ENCODE data around the gene IFNAR1. TPM values are rescaled to one million over a fixed set of nuclear protein-coding genes. Genes with fewer than 3 reads are reported as not detected.
"Not testable (repeated sequence)": the region's sequence is repeated elsewhere in the genome, so short reads cannot be mapped to it uniquely, and the experiment has no call there.

The IFNAR1 gene
- total and polyA plus RNA-seq, 4 donors: 32.5 to 63.7 (median 43.7) TPM

DNA sequence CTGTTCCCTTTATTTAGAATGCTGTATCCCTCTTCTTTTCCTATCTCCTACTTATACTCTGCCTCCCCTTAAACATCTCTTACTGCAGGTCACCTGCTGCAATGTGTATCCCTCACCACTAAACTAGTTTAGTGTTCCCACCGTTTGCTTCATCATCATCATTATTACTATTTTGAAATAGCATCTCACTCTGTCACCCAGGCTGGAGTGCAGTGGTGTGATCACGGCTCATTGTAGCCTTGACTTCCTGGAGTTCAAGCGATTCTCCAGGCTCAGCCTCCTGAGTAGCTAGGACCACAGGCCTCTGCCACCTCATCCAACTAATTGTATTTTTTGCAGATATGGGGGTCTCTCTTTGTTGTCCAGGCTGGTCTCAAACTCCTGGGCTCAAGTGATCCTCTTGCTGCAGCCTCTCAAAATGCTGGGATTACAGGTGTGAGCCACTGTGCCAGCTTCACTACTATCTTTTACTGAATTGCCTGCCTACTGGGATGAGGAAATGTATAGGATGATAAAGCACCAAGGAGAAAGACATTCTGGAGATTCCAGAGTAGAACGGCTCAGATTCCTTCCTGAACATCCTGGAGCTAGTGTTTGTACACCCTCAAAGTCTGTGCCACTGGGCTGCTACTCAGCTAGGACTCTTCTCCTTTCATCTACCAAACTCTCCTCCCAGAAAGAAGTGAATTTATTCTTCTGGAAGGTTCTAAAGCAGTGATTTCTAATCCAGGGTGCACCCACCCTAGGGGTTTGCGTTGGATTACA lies 8.6 kb upstream of the IFNAR1 start:
- Histone ChIP-seq H3K36me3 (ENCODE audit: control insufficient read depth, insufficient read depth, low read length) (no peaks in the 10 kb centered on the region), H3K27ac (ENCODE audit: low read depth, low read length) (no peak overlapping the region), H3K4me1 (ENCODE audit: control insufficient read depth, insufficient read depth, low read length) (no peaks in the 10 kb centered on the region), H3K9me3 (ENCODE audit: control insufficient read depth, insufficient read depth, low read length) (peaks cover 3% of the 10 kb centered on the region), H3K27me3 (ENCODE audit: control insufficient read depth, insufficient read depth, low read length) (no peaks in the 10 kb centered on the region), H3K4me3 (ENCODE audit: low read depth, low read length) (no peak overlapping the region)
- 93% methylated on average over 2 of the region's 5 CpGs for WGBS (ENCODE audit: insufficient coverage)
- DNase-seq (ENCODE audit: low read depth in 4 of 6, low spot score in 6 of 6): no peak

DNA sequence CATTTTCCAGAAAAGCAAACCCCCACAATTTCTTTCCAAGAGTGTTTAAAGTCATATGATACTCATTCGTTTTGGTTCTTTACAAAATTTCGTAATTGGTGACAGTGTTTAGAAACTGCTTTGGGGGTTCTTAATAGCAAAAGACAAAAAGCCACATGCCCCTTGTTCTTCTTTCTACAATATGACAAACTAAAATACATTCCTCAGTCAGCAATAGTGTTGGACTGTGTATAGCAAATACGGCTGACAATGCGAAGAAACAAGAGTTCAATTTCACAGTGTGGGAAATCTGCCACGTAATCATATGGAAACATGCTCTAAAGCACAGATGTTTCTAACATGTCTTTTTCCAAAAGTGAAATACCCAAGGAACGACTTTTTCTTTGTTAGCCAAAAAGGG lies 7.6 kb upstream of the IFNAR1 start:
- 77% methylated on average over 3 of the region's 6 CpGs for WGBS (ENCODE audit: insufficient coverage)
- Histone ChIP-seq H3K4me1 (ENCODE audit: control insufficient read depth, insufficient read depth, low read length) (no peaks in the 10 kb centered on the region), H3K9me3 (ENCODE audit: control insufficient read depth, insufficient read depth, low read length) (peaks cover 3% of the 10 kb centered on the region), H3K27me3 (ENCODE audit: control insufficient read depth, insufficient read depth, low read length) (no peaks in the 10 kb centered on the region), H3K27ac (ENCODE audit: low read depth, low read length) (no peak overlapping the region), H3K36me3 (ENCODE audit: control insufficient read depth, insufficient read depth, low read length) (no peaks in the 10 kb centered on the region), H3K4me3 (ENCODE audit: low read depth, low read length) (no peak overlapping the region)
- no peak for DNase-seq (ENCODE audit: low read depth in 4 of 6, low spot score in 6 of 6)

DNA sequence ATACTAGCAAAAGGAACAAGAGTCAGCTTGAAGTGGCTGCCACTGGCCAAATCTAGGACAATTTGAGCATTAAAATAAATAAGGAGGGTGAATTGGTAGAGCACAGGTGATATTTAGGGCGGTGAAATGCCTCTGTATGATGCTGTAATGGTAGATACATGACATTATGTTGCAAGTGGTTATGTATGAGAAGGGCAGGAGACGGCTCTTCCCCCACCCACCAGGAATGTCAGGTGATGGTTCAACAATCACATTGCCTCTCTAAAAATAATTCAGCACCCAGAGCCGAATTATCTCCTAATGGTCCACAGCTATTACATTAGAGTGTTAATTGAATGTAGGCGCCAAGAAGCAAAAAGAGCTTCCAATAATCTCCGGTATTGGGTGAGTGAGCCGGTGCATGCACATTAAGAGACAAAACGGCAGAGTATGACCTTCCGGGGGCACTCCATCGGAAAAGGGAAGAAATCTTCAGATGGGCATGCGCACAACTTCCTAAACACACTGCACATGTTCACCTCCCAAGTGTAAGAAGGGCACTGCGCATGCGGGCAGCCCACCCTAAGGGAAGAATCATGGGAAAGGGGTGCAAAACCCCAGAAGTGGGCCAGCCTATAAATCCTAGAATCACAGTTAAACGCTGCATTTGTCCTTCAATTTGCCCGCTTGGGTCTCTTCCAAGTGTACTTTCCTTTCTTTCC lies 6.8 kb upstream of the IFNAR1 start:
- Histone ChIP-seq H3K4me1 (ENCODE audit: control insufficient read depth, insufficient read depth, low read length) (no peaks in the 10 kb centered on the region), H3K9me3 (ENCODE audit: control insufficient read depth, insufficient read depth, low read length) (peaks cover 3% of the 10 kb centered on the region), H3K27me3 (ENCODE audit: control insufficient read depth, insufficient read depth, low read length) (no peaks in the 10 kb centered on the region), H3K36me3 (ENCODE audit: control insufficient read depth, insufficient read depth, low read length) (no peaks in the 10 kb centered on the region), H3K27ac (ENCODE audit: low read depth, low read length) (no peak overlapping the region), H3K4me3 (ENCODE audit: low read depth, low read length) (no peak overlapping the region)
- WGBS (ENCODE audit: insufficient coverage): 81% methylated on average over 5 of the region's 14 CpGs
- DNase-seq (ENCODE audit: low read depth in 4 of 6, low spot score in 6 of 6): peak in 1 of 6 donors; percentile 41

DNA sequence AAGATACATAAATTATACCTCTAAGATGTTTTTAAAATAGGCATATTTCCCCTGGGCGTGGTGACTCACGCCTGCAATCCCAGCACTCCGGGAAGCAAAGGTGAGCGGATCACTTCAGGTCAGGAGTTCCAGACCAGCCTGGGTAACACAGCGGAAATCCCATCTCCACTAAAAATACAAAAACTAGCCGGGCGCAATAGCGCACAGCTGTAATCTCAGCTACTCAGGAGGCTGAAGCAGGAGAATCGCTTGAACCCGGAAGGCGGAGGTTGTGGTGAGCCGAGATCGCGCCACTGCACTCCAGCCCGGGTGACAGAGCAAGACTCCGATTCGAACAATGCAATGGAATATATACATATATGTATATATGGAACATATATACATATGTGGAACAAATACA lies 3.8 kb upstream of the IFNAR1 start:
- not testable (repeated sequence) for H3K9me3 ChIP-seq (ENCODE audit: control insufficient read depth, insufficient read depth, low read length); H3K4me1 ChIP-seq (ENCODE audit: control insufficient read depth, insufficient read depth, low read length); DNase-seq (ENCODE audit: low read depth in 4 of 6, low spot score in 6 of 6); H3K27me3 ChIP-seq (ENCODE audit: control insufficient read depth, insufficient read depth, low read length); H3K27ac ChIP-seq (ENCODE audit: low read depth, low read length); H3K4me3 ChIP-seq (ENCODE audit: low read depth, low read length); H3K36me3 ChIP-seq (ENCODE audit: control insufficient read depth, insufficient read depth, low read length)
- WGBS (ENCODE audit: insufficient coverage): 90% methylated on average over 9 of the region's 17 CpGs

DNA sequence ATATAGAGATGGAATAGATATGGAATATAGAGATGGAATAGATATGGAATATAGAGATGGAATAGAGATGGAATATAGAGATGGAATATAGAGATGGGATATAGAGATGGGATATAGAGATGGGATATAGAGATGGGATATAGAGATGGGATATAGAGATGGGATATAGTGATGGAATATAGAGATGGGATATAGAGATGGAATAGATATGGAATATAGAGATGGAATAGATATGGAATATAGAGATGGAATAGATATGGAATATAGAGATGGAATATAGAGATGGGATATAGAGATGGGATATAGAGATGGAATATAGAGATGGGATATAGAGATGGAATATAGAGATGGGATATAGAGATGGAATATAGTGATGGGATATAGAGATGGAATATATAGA lies 1.2 kb upstream of the IFNAR1 start:
- H3K9me3 ChIP-seq (ENCODE audit: control insufficient read depth, insufficient read depth, low read length); H3K27me3 ChIP-seq (ENCODE audit: control insufficient read depth, insufficient read depth, low read length); DNase-seq (ENCODE audit: low read depth in 4 of 6, low spot score in 6 of 6); H3K4me1 ChIP-seq (ENCODE audit: control insufficient read depth, insufficient read depth, low read length); H3K36me3 ChIP-seq (ENCODE audit: control insufficient read depth, insufficient read depth, low read length): not testable (repeated sequence)
- peak overlapping the region; percentile 99 for H3K27ac ChIP-seq (ENCODE audit: low read depth, low read length)
- peak overlapping the region; percentile 74 for H3K4me3 ChIP-seq (ENCODE audit: low read depth, low read length)

DNA sequence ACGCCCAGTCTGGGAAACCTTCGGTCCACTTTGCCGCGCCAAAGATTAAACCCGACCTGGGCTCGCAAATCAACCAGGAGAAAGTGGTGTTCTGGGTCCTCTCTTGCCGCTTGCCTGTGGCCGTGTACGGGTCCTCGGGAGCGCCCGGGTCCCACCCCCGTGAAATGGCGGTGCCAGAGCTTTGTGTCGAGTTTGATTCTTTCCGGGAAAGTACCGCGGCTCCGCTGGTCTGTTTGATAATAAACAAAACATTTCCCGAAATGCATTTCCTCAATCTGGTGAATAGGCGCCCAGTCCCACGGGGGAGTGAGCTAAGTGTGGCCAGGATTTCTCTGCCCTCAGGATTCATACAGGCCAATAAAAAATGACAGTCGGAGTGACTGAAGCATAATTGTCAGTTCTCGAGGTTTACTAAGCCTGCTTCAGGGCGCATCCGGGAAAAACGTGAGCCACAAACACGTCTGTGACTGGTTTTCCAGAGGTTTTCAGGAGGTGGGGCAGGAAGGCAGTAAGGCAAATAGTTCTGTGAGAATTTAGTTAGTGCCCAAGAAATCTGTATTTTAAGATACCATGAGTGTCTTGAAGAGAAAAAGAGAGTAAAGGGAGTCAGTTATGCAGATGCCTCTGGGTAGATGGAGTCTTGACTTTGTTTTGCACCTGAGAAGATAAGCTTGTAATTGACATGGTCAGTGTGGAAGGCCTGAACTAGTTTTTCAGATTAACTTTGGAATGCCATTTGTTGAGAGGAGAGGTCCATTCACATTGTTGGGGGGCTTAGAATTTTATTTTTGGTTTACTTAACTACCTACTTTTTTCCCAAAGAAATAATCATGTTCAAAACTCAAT lies 675 bp downstream of the IFNAR1 start:
- DNase-seq (ENCODE audit: low read depth in 4 of 6, low spot score in 6 of 6): peak; percentile 17 to 85 (median 51)
- H3K27ac ChIP-seq (ENCODE audit: low read depth, low read length): peak overlapping the region; percentile 99
- H3K27me3 ChIP-seq (ENCODE audit: control insufficient read depth, insufficient read depth, low read length): no peaks in the 10 kb centered on the region
- H3K9me3 ChIP-seq (ENCODE audit: control insufficient read depth, insufficient read depth, low read length): no peaks in the 10 kb centered on the region
- WGBS (ENCODE audit: insufficient coverage): under 1% methylated on average over 22 of the region's 28 CpGs
- H3K36me3 ChIP-seq (ENCODE audit: control insufficient read depth, insufficient read depth, low read length): no peaks in the 10 kb centered on the region
- H3K4me3 ChIP-seq (ENCODE audit: low read depth, low read length): peak overlapping the region; percentile 74
- H3K4me1 ChIP-seq (ENCODE audit: control insufficient read depth, insufficient read depth, low read length): peaks cover 4% of the 10 kb centered on the region

DNA sequence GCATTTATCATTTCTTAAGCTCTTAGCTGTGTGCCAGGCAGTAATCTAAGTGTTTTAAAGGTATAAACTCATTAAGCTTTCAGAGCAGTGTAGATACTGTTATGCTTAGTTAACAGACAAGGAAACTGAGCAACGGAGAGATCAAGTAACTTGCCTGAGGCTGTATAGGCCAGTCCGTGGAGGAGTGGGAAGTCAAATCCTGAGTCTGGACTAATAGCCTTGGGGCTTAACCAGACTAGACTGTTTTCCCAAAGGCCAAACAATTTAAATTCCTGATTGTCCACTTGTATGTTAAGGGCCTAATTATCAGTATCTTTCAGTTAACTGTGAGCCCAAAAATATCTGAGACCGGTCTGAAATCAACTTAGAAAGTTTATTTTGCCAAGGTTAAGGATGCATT lies 2.6 kb downstream of the IFNAR1 start:
- Histone ChIP-seq H3K4me1 (ENCODE audit: control insufficient read depth, insufficient read depth, low read length) (peaks cover 4% of the 10 kb centered on the region), H3K27ac (ENCODE audit: low read depth, low read length) (no peak overlapping the region), H3K9me3 (ENCODE audit: control insufficient read depth, insufficient read depth, low read length) (no peaks in the 10 kb centered on the region), H3K36me3 (ENCODE audit: control insufficient read depth, insufficient read depth, low read length) (peaks cover 4% of the 10 kb centered on the region), H3K27me3 (ENCODE audit: control insufficient read depth, insufficient read depth, low read length) (no peaks in the 10 kb centered on the region), H3K4me3 (ENCODE audit: low read depth, low read length) (no peak overlapping the region)
- WGBS (ENCODE audit: insufficient coverage): 100% methylated on average over 3 of the region's 3 CpGs
- no peak for DNase-seq (ENCODE audit: low read depth in 4 of 6, low spot score in 6 of 6)

DNA sequence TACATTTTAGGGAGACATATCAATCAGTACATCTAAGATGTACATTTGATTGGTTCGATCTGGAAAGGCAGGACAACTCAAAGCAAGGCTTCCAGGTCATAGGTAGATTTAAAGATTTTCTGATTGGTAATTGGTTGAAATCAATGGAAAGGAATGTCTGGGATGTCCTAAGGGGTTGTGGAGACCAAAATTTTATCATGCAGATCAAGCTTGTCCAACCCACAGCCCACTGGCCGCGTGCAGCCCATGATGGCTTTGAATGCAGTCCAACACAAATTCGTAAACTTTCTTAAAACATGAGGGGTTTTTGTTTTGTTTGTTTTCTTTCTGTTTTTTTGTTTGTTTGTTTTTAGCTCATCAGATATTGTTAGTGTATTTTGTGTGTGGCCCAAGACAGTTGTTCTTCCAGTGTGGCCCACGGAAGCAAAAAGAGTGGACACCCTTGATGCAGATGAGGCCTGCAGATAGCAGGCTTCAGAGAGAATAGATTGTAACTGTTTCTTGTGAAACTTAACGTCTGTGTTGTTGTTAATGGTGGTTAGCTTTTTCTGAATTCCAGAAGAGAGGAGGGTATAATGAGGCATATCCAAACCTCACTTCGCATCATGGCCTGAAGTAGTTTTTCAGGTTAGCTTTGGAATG lies 3.1 kb downstream of the IFNAR1 start:
- H3K27me3 ChIP-seq (ENCODE audit: control insufficient read depth, insufficient read depth, low read length): no peaks in the 10 kb centered on the region
- no peak for DNase-seq (ENCODE audit: low read depth in 4 of 6, low spot score in 6 of 6)
- H3K36me3 ChIP-seq (ENCODE audit: control insufficient read depth, insufficient read depth, low read length): peaks cover 4% of the 10 kb centered on the region
- H3K4me1 ChIP-seq (ENCODE audit: control insufficient read depth, insufficient read depth, low read length): peaks cover 4% of the 10 kb centered on the region
- H3K9me3 ChIP-seq (ENCODE audit: control insufficient read depth, insufficient read depth, low read length): peaks cover 1% of the 10 kb centered on the region
- H3K4me3 ChIP-seq (ENCODE audit: low read depth, low read length): no peak overlapping the region
- H3K27ac ChIP-seq (ENCODE audit: low read depth, low read length): no peak overlapping the region
- 88% methylated on average over 2 of the region's 7 CpGs for whole genome bisulfite sequencing (ENCODE audit: insufficient coverage)

DNA sequence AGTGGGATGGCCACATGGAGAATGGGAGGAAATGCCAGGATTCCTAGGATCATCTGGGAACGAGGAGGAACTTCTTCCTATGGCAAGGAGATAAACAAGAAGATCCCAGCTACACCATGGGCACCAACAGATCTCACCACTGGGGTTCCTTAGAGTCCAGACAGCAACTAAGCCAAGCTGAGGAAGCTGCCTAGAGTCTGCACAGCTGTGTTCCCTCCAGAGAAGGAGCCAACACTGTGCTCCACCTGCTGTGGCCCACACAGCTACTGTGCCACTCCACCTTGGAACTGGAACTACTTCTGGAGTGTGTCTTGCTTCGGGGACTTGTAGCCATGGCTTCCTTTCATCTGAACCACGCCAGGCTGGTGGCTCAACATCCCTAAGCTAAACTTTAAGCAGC lies 6.0 kb downstream of the IFNAR1 start:
- H3K9me3 ChIP-seq (ENCODE audit: control insufficient read depth, insufficient read depth, low read length): peaks cover 6% of the 10 kb centered on the region
- H3K27me3 ChIP-seq (ENCODE audit: control insufficient read depth, insufficient read depth, low read length): no peaks in the 10 kb centered on the region
- no peak overlapping the region for H3K4me3 ChIP-seq (ENCODE audit: low read depth, low read length)
- H3K4me1 ChIP-seq (ENCODE audit: control insufficient read depth, insufficient read depth, low read length): peaks cover 4% of the 10 kb centered on the region
- DNase-seq (ENCODE audit: low read depth in 4 of 6, low spot score in 6 of 6): no peak
- H3K36me3 ChIP-seq (ENCODE audit: control insufficient read depth, insufficient read depth, low read length): peaks cover 4% of the 10 kb centered on the region
- H3K27ac ChIP-seq (ENCODE audit: low read depth, low read length): no peak overlapping the region
- WGBS (ENCODE audit: insufficient coverage): 92% methylated on average over 2 of the region's 3 CpGs

All from spinal cord (tissue), 10 donors.